Measurements from ENCODE around the gene AQP12A.

GRCh38 chr2:240644171-240644651 is 47.5 kb upstream of the AQP12A start:
- TF ChIP-seq USF1 (IDR thresholded peaks at IDR 0.05; ENCODE audit: borderline replicate concordance, extremely low read length, insufficient read depth, low read depth, low read length) (no peak), BCL3 (IDR thresholded peaks at IDR 0.05; ENCODE audit: borderline replicate concordance, insufficient read depth, low read depth, low read length, poor library complexity, severe bottlenecking) (no peak), SKIL (IDR thresholded peaks at IDR 0.05; ENCODE audit: low read depth, poor library complexity, severe bottlenecking) (no peak), CTCF (IDR thresholded peaks at IDR 0.05 in 2 of 3, conservative IDR thresholded peaks at IDR 0.05 in 1 of 3; ENCODE audit: control insufficient read depth in 2 of 3, extremely low read depth in 1 of 3, insufficient read depth in 1 of 3, low read depth in 3 of 3, low read length in 3 of 3) (no peak), STAT3 (IDR thresholded peaks at IDR 0.05; ENCODE audit: low read depth, low read length) (no peak), GATAD2B (conservative IDR thresholded peaks at IDR 0.05; ENCODE audit: low read depth) (no peak), ZBTB33 (IDR thresholded peaks at IDR 0.05) (no peak)
